HepG2 (cell line): ENCODE results near the gene PM20D1. TPM values are rescaled to one million over a fixed set of nuclear protein-coding genes. Genes with fewer than 3 reads are reported as not detected.
A peak's percentile ranks its signal among the peaks of the same experiment; 100 is the strongest.
"Not testable (repeated sequence)": the region's sequence is repeated elsewhere in the genome, so short reads cannot be mapped to it uniquely, and the experiment has no call there.

Experiments used
- ATAC-seq: fragments of 200-7000 bp; cut with Tn5 transposase; 3 replicates; pipeline ENCODE4 v1.9.1; 2020; ENCODE audit warnings: mild to moderate bottlenecking, moderate library complexity
- BruUV-seq: library from RNA; stranded (reverse); fragments of 400-500 nt; replicated peaks from 2 replicates; lab custom pipeline; 2021; lab: Mats Ljungman, UMichigan
- CTCF ChIA-PET: fragments of 300-600 bp; formaldehyde crosslinking; extraction: SDS; loops from one replicate; lab custom pipeline; 2021; ENCODE audit warnings: low total read pairs, inconsistent platforms, low intra/inter-chr PET ratio; lab: Yijun Ruan, JAX
- POLR2A ChIA-PET: fragments of 350-600 bp; sonication (Branson Sonifier 250); formaldehyde crosslinking; loops from one replicate; lab custom pipeline; 2020; ENCODE audit warnings: antibody characterized with exemption, inconsistent platforms; lab: Yijun Ruan, JAX
- DNase-seq: peaks from one replicate; pipeline ENCODE4 v3.0.0-alpha.2; 2015; ENCODE audit warnings: low spot score
- FAIRE-seq: peaks from 3 replicates; lab custom pipeline; 2011; peaks lifted over from hg19 to GRCh38; lab: Jason Lieb, UNC
- H2AFZ ChIP-seq: one replicate; pipeline ENCODE4 v1.6.1; 2011; ENCODE audit warnings: low read length, inconsistent platforms
- H3K27ac ChIP-seq: fragments of 300-600 bp; 3 replicates; pipeline ENCODE4 v1.8.0; 2011; ENCODE audit warnings: mixed run types, mild to moderate bottlenecking, mixed read lengths, low read length, inconsistent platforms; ENCODE audit not compliant: insufficient read depth; ENCODE audit errors: extremely low read length
- H3K27me3 ChIP-seq, 2 experiments: fragments of 200-600 bp in 1 of 2; 2 replicates in 1 of 2; 3 replicates in 1 of 2; pipeline versions ENCODE4 v1.6.0 to v1.8.0; 2011; ENCODE audit warnings: low read length in 2 of 2, mild to moderate bottlenecking in 2 of 2, moderate library complexity in 2 of 2, inconsistent platforms in 1 of 2; ENCODE audit not compliant: insufficient read depth in 2 of 2, control insufficient read depth in 1 of 2
- H3K36me3 ChIP-seq, 2 experiments: fragments of 200-600 bp in 1 of 2; replicated peaks in 1 of 2; 2 replicates in 1 of 2; 3 replicates in 1 of 2; pipeline versions ENCODE4 v1.5.1 to v1.8.0; 2011; ENCODE audit warnings: low read length in 2 of 2, inconsistent platforms in 1 of 2; ENCODE audit not compliant: insufficient read depth in 2 of 2, control insufficient read depth in 1 of 2
- H3K4me1 ChIP-seq: 2 replicates; pipeline ENCODE4 v1.5.1; 2012; ENCODE audit warnings: low read length, inconsistent platforms; ENCODE audit not compliant: insufficient read depth
- H3K4me2 ChIP-seq: 2 replicates; pipeline ENCODE4 v1.6.0; 2011; ENCODE audit warnings: low read depth, low read length, inconsistent platforms
- H3K4me3 ChIP-seq, 3 experiments: fragments of 200-600 bp in 1 of 3; sonication (generic), shearing (Covaris generic) in 1 of 3; replicated peaks in 1 of 3; 2 replicates each; pipeline ENCODE4 v1.5.1; 2011 to 2016; ENCODE audit warnings: low read length in 3 of 3, inconsistent platforms in 2 of 3, low read depth in 2 of 3, mild to moderate bottlenecking in 2 of 3, control low read depth in 1 of 3, mixed read lengths in 1 of 3; ENCODE audit not compliant: insufficient read depth in 1 of 3
- H3K79me2 ChIP-seq: one replicate; pipeline ENCODE4 v1.6.1; 2011; ENCODE audit warnings: low read length, inconsistent platforms; ENCODE audit not compliant: insufficient read depth
- H3K9ac ChIP-seq: 2 replicates; pipeline ENCODE4 v1.6.0; 2011; ENCODE audit warnings: mild to moderate bottlenecking, low read depth, low read length, inconsistent platforms; ENCODE audit not compliant: insufficient read depth
- H3K9me3 ChIP-seq: 2 replicates; pipeline ENCODE4 v1.5.1; 2012; ENCODE audit warnings: mild to moderate bottlenecking, low read length
- H4K20me1 ChIP-seq: 2 replicates; pipeline ENCODE4 v1.6.0; 2011; ENCODE audit warnings: inconsistent platforms, mild to moderate bottlenecking, low read length, moderate library complexity; ENCODE audit not compliant: insufficient read depth
- FOSL2 ChIP-seq: sonication (generic); formaldehyde crosslinking; IDR thresholded peaks from 2 replicates; pipeline ENCODE4 v1.4.0; 2020; ENCODE audit warnings: missing genetic modification reagents
- WGBS: methylation state at CpG from one replicate; pipeline ENCODE4 v1.1.6; 2017; ENCODE audit warnings: low lambda C conversion rate; 5-methylcytosine and 5-hydroxymethylcytosine counted together
- in situ Hi-C: cut with HindIII; loops from 2 replicates; pipeline ENCODE4 v1.10.0; 2017; ENCODE audit warnings: low pct_unique_long_range_greater_than_20kb; ENCODE audit not compliant: extremely low pct_ligation_motif_present
- intact Hi-C: fragments of 100-400 bp; cut with micrococcal nuclease; formaldehyde crosslinking; loops from one replicate; pipeline ENCODE4 v1.10.0; 2022; ENCODE audit not compliant: unreplicated experiment
- polyA plus RNA-seq, 8 experiments: library from polyadenylated mRNA; depleted of rRNA in 3 of 8; stranded (reverse) in 7 of 8; unstranded in 1 of 8; fragments of >200 nt; fragmentation: Illumina TruSeq in 4 of 8; extraction: Trizol in 4 of 8; gene quantifications; 2 replicates each; pipeline versions ENCODE4 v1.2.1 to v1.2.3, GENCODE V29; 2011 to 2016; ENCODE audit warnings: low read depth in 4 of 8, missing spikeins in 1 of 8, mixed read lengths in 1 of 8; ENCODE audit not compliant: insufficient read depth in 1 of 8
- total RNA-seq, 5 experiments: library from RNA; depleted of rRNA; stranded (reverse); fragments of >200 nt; fragmentation: Illumina TruSeq; extraction: Trizol; gene quantifications; 2 replicates each; pipeline ENCODE4 v1.2.3, GENCODE V29; 2016; ENCODE audit warnings: low read depth in 1 of 5

The PM20D1 gene
- total and polyA plus RNA-seq, 2 of the 13 experiments (the other 11 are each of a cell fraction or from before 2014, with no cell fraction given), result not detected

DNA sequence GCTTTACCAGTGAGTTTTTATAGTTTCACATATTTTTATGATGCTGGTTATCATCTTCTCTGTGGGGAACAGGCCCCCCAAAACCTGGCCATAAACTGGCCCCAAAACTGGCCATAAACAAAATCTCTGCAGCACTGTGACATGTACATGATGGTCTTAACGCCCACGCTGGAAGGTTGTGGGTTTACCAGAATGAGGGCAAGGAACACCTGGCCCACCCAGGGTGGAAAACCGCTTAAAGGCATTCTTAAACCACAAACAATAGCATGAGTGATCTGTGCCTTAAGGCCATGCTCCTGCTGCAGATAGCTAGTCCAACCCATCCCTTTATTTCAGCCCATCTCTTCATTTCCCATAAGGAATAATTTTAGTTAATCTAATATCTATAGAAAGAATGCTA is 40.7 kb upstream of the PM20D1 start:
- H4K20me1 ChIP-seq, ATAC-seq, BruUV-seq, FAIRE-seq, H3K9me3 ChIP-seq, H3K4me1 ChIP-seq, DNase-seq, CTCF ChIA-PET, in situ Hi-C loops, H3K36me3 ChIP-seq, H3K4me2 ChIP-seq, H2AFZ ChIP-seq, H3K79me2 ChIP-seq, H3K27ac ChIP-seq, intact Hi-C loops, H3K27me3 ChIP-seq, H3K9ac ChIP-seq, POLR2A ChIA-PET, H3K4me3 ChIP-seq: not testable (repeated sequence)
- 48% methylated on average over 3 of the region's 3 CpGs for WGBS

- H3K4me1 ChIP-seq, H3K27ac ChIP-seq, H4K20me1 ChIP-seq, FAIRE-seq, H3K4me3 ChIP-seq, H3K4me2 ChIP-seq, H3K9ac ChIP-seq, POLR2A ChIA-PET, CTCF ChIA-PET, ATAC-seq, BruUV-seq, intact Hi-C loops, H3K27me3 ChIP-seq, H3K9me3 ChIP-seq, in situ Hi-C loops, H2AFZ ChIP-seq, H3K79me2 ChIP-seq, H3K36me3 ChIP-seq: not testable (repeated sequence)
- WGBS, result 6% methylated on average over 3 of the region's 3 CpGs
- DNase-seq, result peak; percentile 19
- peak; percentile 55 for TF ChIP-seq FOSL2 (CRISPR knock-in tag)
Measured at GRCh38 chr1:205889706-205890105, 39.8 kb upstream of the PM20D1 start.

DNA sequence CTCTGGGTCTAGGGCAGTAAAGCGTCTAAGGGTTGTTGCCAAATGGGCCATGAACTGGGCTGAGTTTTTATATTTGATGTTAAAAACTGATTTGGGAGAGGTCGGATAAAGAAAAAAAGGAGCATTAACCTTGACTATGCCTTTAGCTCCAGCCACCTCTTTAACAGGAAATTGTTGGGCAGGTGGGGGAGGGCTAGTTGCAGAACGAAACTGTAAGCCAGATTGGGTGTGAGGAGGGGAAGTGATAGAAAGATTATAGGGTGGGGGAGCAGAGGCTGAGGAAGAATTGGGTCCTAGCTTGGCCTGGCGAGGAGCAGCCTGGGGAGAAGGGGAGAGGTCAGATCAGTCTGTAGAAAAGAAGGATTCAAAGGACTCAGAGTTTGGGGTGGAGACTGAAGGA is 39.1 kb upstream of the PM20D1 start:
- BruUV-seq, FAIRE-seq, H3K9me3 ChIP-seq, H3K27me3 ChIP-seq, CTCF ChIA-PET, H3K4me3 ChIP-seq, POLR2A ChIA-PET, H3K4me1 ChIP-seq, intact Hi-C loops, in situ Hi-C loops, H3K9ac ChIP-seq, H3K27ac ChIP-seq, H3K36me3 ChIP-seq, ATAC-seq, H4K20me1 ChIP-seq, DNase-seq, H2AFZ ChIP-seq, H3K79me2 ChIP-seq, H3K4me2 ChIP-seq: not testable (repeated sequence)
- 24% methylated on average over 4 of the region's 4 CpGs for WGBS
